Keratinocyte (primary cell): Measurements from ENCODE around the gene FGF2. TPM values are rescaled to one million over a fixed set of nuclear protein-coding genes. Genes with fewer than 3 reads are reported as not detected.

ENCODE experiments used
- DNase-seq: peaks from one replicate; pipeline ENCODE4 v3.0.0-alpha.2; 2011; ENCODE audit warnings: low read depth, missing footprints, low spot score
- FAIRE-seq: peaks from 2 replicates; lab custom pipeline; 2011; peaks lifted over from hg19 to GRCh38; lab: Jason Lieb, UNC
- H2AFZ ChIP-seq: 2 replicates; pipeline ENCODE4 v1.6.0; 2012; ENCODE audit warnings: low read length, control low read depth, inconsistent platforms; ENCODE audit not compliant: control insufficient read depth
- H3K27ac ChIP-seq: 2 replicates; pipeline ENCODE4 v1.5.1; 2011; ENCODE audit warnings: low read length; ENCODE audit not compliant: control insufficient read depth, insufficient read depth
- H3K27me3 ChIP-seq: 3 replicates; pipeline ENCODE4 v1.6.0; 2011; ENCODE audit warnings: low read length; ENCODE audit not compliant: control insufficient read depth, insufficient read depth; ENCODE audit errors: extremely low read depth
- H3K36me3 ChIP-seq, 2 experiments: 2 replicates in 1 of 2; 3 replicates in 1 of 2; pipeline ENCODE4 v1.5.1; 2011; ENCODE audit warnings: low read length in 2 of 2, mild to moderate bottlenecking in 1 of 2; ENCODE audit not compliant: control insufficient read depth in 2 of 2, insufficient read depth in 2 of 2; ENCODE audit errors: extremely low read depth in 1 of 2
- H3K4me1 ChIP-seq: 3 replicates; pipeline ENCODE4 v1.5.1; 2011; ENCODE audit warnings: low read length; ENCODE audit not compliant: control insufficient read depth, insufficient read depth; ENCODE audit errors: extremely low read depth
- H3K4me2 ChIP-seq: 3 replicates; pipeline ENCODE4 v1.6.0; 2011; ENCODE audit warnings: low read depth, low read length; ENCODE audit not compliant: control insufficient read depth, insufficient read depth; ENCODE audit errors: extremely low read depth
- H3K4me3 ChIP-seq, 3 experiments: fragments of 200-600 bp in 1 of 3; sonication (generic) in 1 of 3; 2 replicates in 2 of 3; 3 replicates in 1 of 3; pipeline ENCODE4 v1.5.1; 2011 to 2016; ENCODE audit warnings: low read length in 3 of 3, mild to moderate bottlenecking in 3 of 3, control low read depth in 2 of 3, inconsistent platforms in 1 of 3, low read depth in 1 of 3, mixed read lengths in 1 of 3, mixed run types in 1 of 3, moderate library complexity in 1 of 3; ENCODE audit not compliant: control insufficient read depth in 2 of 3, insufficient read depth in 2 of 3; ENCODE audit errors: extremely low read depth in 1 of 3
- H3K79me2 ChIP-seq: 2 replicates; pipeline ENCODE4 v1.6.0; 2012; ENCODE audit warnings: low read length; ENCODE audit not compliant: control insufficient read depth, insufficient read depth
- H3K9ac ChIP-seq: 3 replicates; pipeline ENCODE4 v1.6.0; 2011; ENCODE audit warnings: low read length; ENCODE audit not compliant: control insufficient read depth, insufficient read depth; ENCODE audit errors: extremely low read depth
- H3K9me1 ChIP-seq: 3 replicates; pipeline ENCODE4 v1.6.0; 2011; ENCODE audit warnings: low read length; ENCODE audit not compliant: control insufficient read depth, insufficient read depth; ENCODE audit errors: extremely low read depth
- H3K9me3 ChIP-seq: 2 replicates; pipeline ENCODE4 v1.5.1; 2012; ENCODE audit warnings: low read depth, low read length; ENCODE audit not compliant: control insufficient read depth
- H4K20me1 ChIP-seq: 3 replicates; pipeline ENCODE4 v1.6.0; 2011; ENCODE audit warnings: low read length; ENCODE audit not compliant: control insufficient read depth, insufficient read depth; ENCODE audit errors: extremely low read depth
- CTCF ChIP-seq, 3 experiments: IDR thresholded peaks in 1 of 3; conservative IDR thresholded peaks in 1 of 3; optimal IDR thresholded peaks in 1 of 3; 2 replicates in 2 of 3; 3 replicates in 1 of 3; pipeline versions ENCODE3 to v1.5.1; 2011; ENCODE audit warnings: low read length in 3 of 3, mild to moderate bottlenecking in 3 of 3, moderate library complexity in 2 of 3, control low read depth in 1 of 3, inconsistent platforms in 1 of 3; ENCODE audit not compliant: insufficient read depth in 2 of 3; ENCODE audit errors: extremely low read depth in 1 of 3
- EZH2 ChIP-seq: IDR thresholded peaks from one replicate; pipeline ENCODE4 v1.6.1; 2012; ENCODE audit warnings: inconsistent platforms, mild to moderate bottlenecking, low read length, moderate library complexity
- dilution Hi-C: fragments of 300-500 bp; cut with MboI; formaldehyde crosslinking; loops from one replicate; pipeline ENCODE4 v1.7.0; 2020; ENCODE audit warnings: low sequenced_read_pairs; ENCODE audit not compliant: extremely low pct_ligation_motif_present
- polyA plus RNA-seq, 5 experiments: library from polyadenylated mRNA; depleted of rRNA in 3 of 5; stranded (reverse) in 3 of 5; stranded (forward) in 1 of 5; unstranded in 1 of 5; fragments of >200 nt; gene quantifications; 1 replicate in 1 of 5; 2 replicates in 3 of 5; 3 replicates in 1 of 5; pipeline versions ENCODE4 v1.2.1 to v1.2.3, GENCODE V29; 2011 to 2012; ENCODE audit warnings: missing spikeins in 2 of 5, low read depth in 1 of 5, low replicate concordance in 1 of 5

Gene FGF2
- polyA plus RNA-seq, 1 donor (not counting 4 experiments of a cell fraction or from before 2014, with no cell fraction given) = 1.7 TPM

DNA sequence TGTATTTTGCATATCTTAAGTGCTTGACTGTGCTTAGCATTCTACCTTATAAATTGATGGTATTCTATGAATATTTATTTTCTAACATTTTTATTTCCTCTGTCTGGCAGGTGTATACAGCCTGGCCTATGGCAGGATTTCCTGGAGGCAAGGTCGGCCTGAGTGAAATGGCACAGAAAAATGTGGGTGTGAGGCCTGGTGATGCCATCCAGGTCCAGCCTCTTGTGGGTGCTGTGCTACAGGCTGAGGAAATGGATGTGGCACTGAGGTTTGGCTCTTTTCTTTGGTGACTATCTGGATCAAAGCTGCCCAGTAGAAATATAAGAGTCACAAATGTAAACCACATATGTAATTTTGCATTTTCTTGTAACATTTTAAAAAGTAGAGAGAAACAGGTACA, 102.3 kb downstream of the FGF2 start:
- no peak overlapping the region for H2AFZ ChIP-seq
- peaks cover 18% of the 10 kb centered on the region for H3K79me2 ChIP-seq
- TF ChIP-seq CTCF (optimal IDR thresholded peaks at IDR 0.05 in 1 of 3, IDR thresholded peaks at IDR 0.05 in 1 of 3, conservative IDR thresholded peaks at IDR 0.05 in 1 of 3; ENCODE audit: extremely low read depth in 1 of 3, insufficient read depth in 2 of 3, low read length in 3 of 3) (peak in 1 of 3 experiments; percentile 2), EZH2 (no peak)
- FAIRE-seq (no peak), DNase-seq (no peak)
- no peaks in the 10 kb centered on the region for H4K20me1 ChIP-seq
- H3K9ac ChIP-seq = no peak overlapping the region
- peaks cover 6% of the 10 kb centered on the region for H3K4me1 ChIP-seq
- no peaks in the 10 kb centered on the region for H3K27me3 ChIP-seq
- no peak overlapping the region for H3K4me3 ChIP-seq
- H3K4me2 ChIP-seq = no peak overlapping the region
- dilution Hi-C loops = no loop called here
- H3K9me1 ChIP-seq = no peaks in the 10 kb centered on the region
- peaks cover 0 to 1% of the 10 kb centered on the region in 2 experiments for H3K36me3 ChIP-seq
- no peaks in the 10 kb centered on the region for H3K9me3 ChIP-seq
- no peak overlapping the region for H3K27ac ChIP-seq

GRCh38 chr4:122930862-122931261, 104.2 kb downstream of the FGF2 start:
- no peaks in the 10 kb centered on the region for H3K4me1 ChIP-seq
- no peaks in the 10 kb centered on the region for H4K20me1 ChIP-seq
- H3K27ac ChIP-seq = no peak overlapping the region
- H3K27me3 ChIP-seq = no peaks in the 10 kb centered on the region
- dilution Hi-C loops = no loop called here
- DNase-seq (no peak), FAIRE-seq (no peak)
- H2AFZ ChIP-seq = no peak overlapping the region
- H3K9me3 ChIP-seq = no peaks in the 10 kb centered on the region
- H3K4me3 ChIP-seq = no peak overlapping the region
- TF ChIP-seq CTCF (optimal IDR thresholded peaks at IDR 0.05 in 1 of 3, IDR thresholded peaks at IDR 0.05 in 1 of 3, conservative IDR thresholded peaks at IDR 0.05 in 1 of 3; ENCODE audit: extremely low read depth in 1 of 3, insufficient read depth in 2 of 3, low read length in 3 of 3) (no peak), EZH2 (no peak)
- no peak overlapping the region for H3K4me2 ChIP-seq
- no peak overlapping the region for H3K9ac ChIP-seq
- H3K79me2 ChIP-seq = peaks cover 5% of the 10 kb centered on the region
- peaks cover 0 to 3% of the 10 kb centered on the region in 2 experiments for H3K36me3 ChIP-seq
- H3K9me1 ChIP-seq = no peaks in the 10 kb centered on the region
